HepG2 (cell line): ENCODE measurements around the gene SLC18A3.

Experiments used
- ARHGAP35 ChIP-seq: sonication (generic); formaldehyde crosslinking; IDR thresholded peaks from 2 replicates; pipeline ENCODE4 v1.9.0; 2022; ENCODE audit warnings: mild to moderate bottlenecking, inconsistent platforms, moderate library complexity, missing genetic modification reagents, borderline replicate concordance
- BRF2 ChIP-seq: sonication (generic); formaldehyde crosslinking; IDR thresholded peaks from 2 replicates; pipeline ENCODE4 v1.8.1; 2022; ENCODE audit warnings: mild to moderate bottlenecking, missing genetic modification reagents
- DRAP1 ChIP-seq: IDR thresholded peaks from 2 replicates; pipeline ENCODE4 v1.6.1; 2016; ENCODE audit warnings: missing genetic modification reagents, missing compliant biosample characterization
- EZH2 ChIP-seq: conservative IDR thresholded peaks from 2 replicates; pipeline ENCODE4 v1.6.1; 2012; ENCODE audit warnings: mild to moderate bottlenecking, low read depth, low read length, moderate library complexity
- FOSL1 ChIP-seq: sonication (generic); formaldehyde crosslinking; IDR thresholded peaks from 2 replicates; pipeline ENCODE4 v1.9.0; 2021; ENCODE audit warnings: missing genetic modification reagents, borderline replicate concordance
- FOXM1 ChIP-seq: sonication (generic); formaldehyde crosslinking; IDR thresholded peaks from 2 replicates; pipeline ENCODE4 v1.5.0; 2020; ENCODE audit warnings: missing genetic modification reagents
- HCFC1 ChIP-seq: fragments of 150-350 bp; IDR thresholded peaks from 2 replicates; pipeline ENCODE4 v1.6.1; 2014; ENCODE audit warnings: low read depth, low read length
- ZBTB7A ChIP-seq: sonication (generic); formaldehyde crosslinking; IDR thresholded peaks from 2 replicates; pipeline ENCODE4 v1.8.0; 2022; ENCODE audit warnings: mild to moderate bottlenecking, missing genetic modification reagents
- ZFP36 ChIP-seq: fragments of 150-350 bp; IDR thresholded peaks from 2 replicates; pipeline ENCODE4 v1.6.1; 2018; ENCODE audit warnings: borderline replicate concordance, low read length, low read depth; ENCODE audit not compliant: partially characterized antibody

- TF ChIP-seq BRF2 (CRISPR knock-in tag) (no peak), DRAP1 (CRISPR knock-in tag) (no peak), HCFC1 (no peak), FOXM1 (no peak), EZH2 (no peak), ZFP36 (no peak), FOSL1 (CRISPR knock-in tag) (no peak), ZBTB7A (CRISPR knock-in tag) (no peak), ARHGAP35 (CRISPR knock-in tag) (no peak)
Measured at GRCh38 chr10:49585387-49585786, 24.7 kb upstream of the SLC18A3 start.
